GM20431 (cell line): ENCODE results near the gene PACS1.

ENCODE experiments used
- in situ Hi-C: fragments of 300-500 bp; cut with MseI, MboI; formaldehyde crosslinking; loops from one replicate; pipeline ENCODE4 v1.15.0; 2020; ENCODE audit warnings: low sequenced_read_pairs; ENCODE audit not compliant: unreplicated experiment

PACS1 gene

DNA sequence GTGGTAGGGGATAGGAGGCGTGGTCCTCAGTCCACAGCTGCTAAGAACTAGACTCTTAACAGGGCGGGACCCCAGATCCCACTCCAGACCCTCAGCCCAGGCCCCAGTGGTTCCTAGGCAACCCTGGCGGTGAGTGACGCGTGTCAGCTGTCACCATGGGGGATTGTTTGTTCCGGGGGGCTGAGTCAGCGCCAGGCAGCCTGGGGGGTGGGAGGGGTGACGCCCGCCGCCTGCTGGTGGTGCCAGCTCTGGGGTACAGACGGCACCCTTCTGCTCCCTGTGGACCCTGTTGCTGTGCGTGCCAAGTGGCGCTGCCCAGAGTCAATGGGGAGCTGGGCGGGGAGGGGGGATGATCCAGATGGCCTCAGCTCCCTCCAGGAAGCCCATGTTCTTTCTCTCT is 210.4 kb downstream of the PACS1 start:
- in situ Hi-C loops, result no loop called here

DNA sequence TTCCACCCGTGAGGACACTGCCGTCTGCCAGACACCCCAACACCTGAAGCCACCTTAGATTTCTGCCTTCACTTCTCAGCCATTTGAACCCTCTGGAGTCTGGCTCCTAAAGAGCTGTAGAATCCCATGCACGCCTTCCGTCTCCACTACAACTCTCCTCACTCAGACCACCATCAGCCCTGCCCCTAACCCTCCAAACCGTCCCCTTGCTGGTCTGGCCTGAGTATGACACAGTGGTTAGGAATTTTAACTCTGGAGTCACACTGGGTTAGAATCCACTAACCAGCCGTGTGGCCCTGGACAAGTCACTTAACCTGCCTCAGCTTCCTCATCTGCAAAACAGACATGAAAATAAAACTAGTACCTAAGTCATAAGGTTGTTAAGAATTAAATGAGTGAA is 210.9 kb downstream of the PACS1 start:
- in situ Hi-C loops, result no loop called here

DNA sequence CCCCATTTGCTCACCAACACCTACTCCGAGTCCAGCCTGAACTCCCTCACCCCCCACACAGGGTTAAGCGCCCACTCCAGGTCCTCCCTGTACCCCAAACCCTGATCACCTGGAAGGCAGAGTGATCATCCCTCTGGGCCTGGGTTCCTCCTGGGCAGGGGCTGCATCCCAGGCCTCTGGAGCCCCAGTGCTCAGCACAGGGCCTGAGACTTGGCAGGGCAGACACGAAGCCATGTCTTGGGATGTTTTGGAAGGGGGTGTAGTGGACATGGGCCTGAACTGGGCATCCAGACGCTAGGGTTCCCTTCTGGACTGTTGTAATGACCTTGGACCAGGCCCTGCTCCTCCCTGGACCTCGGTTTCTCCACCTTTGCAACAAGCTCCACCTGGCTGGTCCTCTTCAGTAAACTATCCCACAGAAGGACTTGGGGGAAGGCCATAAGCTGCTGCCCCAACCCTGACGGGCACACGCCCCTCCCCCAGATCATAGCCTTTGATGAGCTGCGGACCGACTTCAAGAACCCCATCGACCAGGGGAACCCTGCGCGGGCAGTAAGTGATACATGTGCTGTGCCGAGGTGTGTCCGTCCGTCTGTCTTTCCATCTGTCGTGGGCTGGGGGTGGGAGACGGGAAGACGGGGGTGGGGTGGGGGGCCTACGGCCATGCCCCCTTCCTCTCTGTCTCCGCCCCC is 211.8 kb downstream of the PACS1 start:
- in situ Hi-C loops, result no loop called here

DNA sequence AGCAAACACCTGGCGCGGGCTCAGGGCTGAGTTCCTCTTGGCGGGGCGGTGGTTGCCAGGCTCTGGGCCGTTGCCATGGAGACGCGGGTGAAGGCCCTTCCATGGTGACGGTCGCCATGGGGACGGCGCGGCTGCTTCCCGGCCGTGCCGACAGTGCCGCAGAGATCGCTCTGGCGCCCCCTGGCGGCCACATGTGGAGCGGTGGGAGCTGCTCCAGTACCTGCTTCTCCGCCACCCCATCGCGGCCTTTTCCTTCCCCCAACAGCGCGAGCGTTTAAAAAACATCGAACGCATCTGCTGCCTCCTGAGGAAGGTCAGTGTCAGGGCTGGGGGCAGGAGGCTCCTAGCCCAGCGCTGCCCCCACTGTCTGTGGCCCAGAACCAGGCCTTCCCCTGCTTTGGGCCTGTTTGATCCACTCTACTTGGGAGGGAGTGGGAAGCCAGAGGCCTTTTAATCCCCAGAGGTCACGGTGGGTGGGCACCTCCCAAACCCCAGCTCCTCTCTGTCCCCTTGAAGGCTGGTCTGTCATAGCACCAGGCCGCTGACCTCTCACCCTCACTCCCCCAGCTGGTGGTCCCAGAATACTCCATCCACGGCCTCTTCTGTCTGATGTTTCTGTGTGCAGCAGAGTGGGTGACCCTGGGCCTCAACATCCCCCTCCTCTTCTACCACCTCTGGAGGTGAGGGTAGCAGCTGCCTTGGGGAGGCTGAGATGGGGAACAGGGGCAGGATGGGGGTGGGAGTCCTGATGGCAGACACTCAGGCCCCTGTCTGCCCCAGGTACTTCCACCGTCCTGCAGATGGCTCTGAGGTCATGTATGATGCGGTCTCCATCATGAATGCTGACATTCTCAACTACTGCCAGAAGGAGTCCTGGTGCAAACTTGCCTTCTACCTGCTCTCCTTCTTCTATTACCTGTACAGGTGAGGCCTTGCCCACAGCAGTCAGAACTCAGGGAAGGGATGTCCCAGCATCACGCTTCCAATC is 212.7 kb downstream of the PACS1 start:
- in situ Hi-C loops, result no loop called here

DNA sequence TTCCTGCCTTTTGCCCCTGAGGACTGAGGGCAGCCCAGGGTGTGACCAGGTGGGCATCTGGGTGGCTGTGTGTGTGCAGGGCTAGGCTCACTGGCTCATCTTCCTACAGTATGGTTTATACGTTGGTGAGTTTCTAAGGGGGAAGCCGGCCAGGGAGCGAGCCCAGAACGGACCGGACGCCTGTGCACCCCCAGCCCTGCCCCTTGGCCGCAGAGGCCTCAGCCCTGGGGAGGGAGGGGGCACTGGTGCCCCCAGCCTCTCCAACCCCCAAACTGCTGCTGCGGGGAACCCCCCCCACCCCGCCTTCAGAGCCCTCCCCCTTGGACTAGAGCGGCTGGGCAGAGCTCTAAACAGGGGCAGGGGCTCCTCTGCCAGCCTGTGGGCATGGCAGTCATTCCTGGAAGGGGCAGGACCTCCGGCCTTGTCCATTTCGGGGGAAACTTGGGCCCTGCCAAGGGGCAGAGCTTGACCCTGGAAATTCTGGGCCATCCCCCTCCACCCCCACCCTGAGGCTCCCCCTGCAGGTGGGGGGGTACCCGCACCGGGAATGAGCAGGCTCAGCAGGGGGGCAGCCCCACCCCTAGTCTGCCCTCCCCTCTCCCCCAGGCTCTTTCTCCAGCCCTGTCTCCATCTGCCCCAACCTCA is 213.5 kb downstream of the PACS1 start:
- in situ Hi-C loops, result no loop called here

DNA sequence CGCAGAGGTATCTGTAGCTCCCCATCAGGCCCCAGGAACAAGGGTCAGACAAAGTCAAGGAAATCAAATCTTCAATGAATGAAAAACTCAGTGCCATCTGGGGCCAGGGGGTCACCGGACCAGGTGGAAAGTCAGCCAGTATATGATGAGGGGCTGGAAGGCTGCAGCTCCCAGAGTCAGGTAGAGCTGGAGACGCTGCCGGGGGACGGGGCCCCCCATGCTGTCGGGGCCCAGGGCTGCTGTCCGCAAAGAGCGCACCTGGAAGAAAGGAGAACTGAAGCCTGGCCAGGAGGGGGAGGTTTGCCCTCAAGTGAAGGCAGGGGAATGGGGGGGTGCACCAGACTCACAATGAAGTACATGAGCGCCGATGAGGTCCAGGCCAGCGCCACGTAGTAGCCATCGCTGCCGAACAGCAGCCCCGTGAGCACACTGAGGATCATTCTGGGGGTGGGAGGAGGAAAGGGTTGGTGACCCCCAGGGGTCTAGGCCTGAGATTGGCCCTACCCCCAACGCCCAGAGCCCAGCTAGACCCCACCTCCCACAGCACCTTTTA is 214.5 kb downstream of the PACS1 start:
- in situ Hi-C loops, result no loop called here

DNA sequence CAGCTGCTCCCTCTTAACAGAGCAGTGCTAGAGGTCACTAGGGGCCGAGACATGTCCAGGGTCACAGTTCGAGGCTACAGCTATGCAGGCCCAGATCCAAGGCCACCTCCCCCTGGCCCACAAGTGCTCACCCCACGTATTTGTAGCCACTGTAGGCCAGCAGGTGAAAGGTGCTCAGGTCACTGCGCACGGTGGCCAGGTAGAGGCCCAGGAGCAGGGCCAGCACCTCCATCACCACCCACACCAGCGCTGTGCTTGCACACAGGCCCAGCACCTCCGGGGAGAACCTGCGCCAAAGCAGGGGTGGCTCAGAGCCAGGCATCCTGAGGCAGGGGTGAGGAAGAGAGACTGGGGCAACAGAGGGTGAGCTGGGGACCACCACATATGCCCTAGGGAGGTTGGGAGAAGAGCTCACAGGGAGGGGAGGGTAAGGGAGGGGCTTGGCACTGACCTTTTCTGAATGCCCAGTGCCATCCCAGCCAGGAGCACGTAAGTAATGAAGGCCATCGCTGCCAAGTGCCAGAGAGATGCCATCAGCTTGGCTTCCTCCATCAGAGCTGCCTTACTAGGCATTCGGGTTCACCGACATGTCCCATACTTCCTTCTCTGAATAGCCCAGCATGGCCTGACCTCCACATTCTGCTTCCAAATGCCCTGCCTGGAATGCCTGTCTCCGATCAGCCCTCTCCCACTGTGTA is 215.3 kb downstream of the PACS1 start:
- in situ Hi-C loops, result no loop called here

DNA sequence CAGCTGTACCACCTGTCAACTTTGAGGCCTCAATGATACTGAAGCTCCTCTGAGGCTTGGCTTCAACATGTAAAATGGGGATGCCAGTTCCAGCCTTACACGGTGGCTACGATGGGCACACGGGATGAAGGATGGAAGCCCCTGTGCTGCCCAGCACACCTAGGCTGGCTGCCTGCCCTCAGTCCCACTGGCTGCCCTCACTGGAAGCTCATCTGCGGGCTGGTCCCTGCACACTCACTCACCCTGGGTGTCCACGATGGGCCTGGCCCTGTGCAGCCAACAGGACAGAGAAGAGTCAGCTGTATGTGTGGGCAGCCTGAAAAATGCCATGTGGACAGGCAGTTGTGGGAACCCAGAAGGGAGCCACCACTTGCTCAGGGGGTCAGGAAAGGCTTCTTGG is 216.6 kb downstream of the PACS1 start:
- in situ Hi-C loops, result no loop called here

DNA sequence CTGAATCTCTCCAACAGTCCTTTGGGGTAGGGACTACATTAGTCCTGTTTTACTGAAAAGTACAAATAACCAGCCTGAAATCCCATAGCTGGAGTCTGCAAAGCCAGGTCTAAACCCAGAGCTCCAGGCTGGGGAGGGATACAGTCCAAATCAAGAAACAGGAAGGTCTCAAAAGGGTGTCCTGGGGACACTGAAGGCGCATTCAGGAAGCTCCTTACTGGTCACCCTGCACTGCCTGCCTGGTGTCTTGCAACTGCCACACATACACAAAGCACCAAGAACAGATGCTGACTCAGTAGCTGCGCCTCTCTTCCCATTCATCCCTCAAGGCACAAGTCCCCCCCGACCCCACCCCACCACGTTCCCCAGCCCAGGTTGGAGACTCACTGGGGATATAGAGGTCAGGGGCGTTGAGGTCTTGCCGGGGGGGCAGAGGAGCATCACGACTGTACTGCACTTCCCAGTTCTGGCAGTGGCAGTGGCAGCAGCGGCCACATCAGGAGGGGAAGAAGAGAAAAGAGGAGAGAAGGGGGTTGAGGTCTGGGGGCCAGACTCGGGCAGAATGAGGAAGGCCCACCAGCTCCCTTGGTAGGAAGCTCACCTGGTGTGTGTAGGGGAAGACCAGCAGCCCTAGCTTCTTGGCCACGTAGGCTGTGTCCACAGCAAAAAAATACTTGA is 217.3 kb downstream of the PACS1 start:
- in situ Hi-C loops, result no loop called here

DNA sequence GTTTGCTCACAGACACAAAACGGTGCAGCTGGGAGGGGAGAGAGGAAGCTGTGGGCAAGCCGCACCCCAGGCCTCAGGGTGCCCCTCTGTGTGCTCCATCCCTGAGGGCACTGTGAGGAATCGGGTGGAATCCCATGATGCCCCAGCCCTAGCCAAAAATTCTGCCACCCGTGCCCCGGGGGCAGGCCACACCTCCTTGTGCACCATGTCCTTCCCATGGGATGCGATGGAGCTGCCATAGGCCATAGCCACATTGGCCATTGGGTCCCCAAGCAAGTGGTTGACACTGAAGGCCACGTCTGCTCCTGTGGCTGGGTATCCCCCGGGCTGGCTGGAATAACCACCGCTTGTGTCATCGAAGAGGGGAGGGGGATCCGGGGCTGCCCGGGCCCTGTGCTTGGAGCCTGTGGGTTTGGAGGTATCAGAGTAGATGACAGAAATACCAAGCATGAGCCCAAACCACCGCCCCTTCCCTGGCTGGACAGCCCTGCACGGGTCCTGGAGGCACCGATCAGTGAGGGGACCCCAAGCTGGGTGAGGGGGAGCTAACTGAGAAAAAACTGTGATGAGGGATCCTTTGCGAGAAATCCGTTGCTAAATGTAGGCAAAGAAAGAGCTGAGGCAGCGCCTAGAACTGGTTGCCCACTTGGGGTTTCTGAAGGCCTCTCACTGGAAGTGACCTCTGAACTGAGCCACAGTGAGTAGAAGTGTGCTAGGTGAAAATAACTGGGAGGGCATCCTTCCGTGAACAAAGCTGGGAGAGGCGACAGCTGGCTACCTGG is 218.0 kb downstream of the PACS1 start:
- in situ Hi-C loops, result no loop called here

DNA sequence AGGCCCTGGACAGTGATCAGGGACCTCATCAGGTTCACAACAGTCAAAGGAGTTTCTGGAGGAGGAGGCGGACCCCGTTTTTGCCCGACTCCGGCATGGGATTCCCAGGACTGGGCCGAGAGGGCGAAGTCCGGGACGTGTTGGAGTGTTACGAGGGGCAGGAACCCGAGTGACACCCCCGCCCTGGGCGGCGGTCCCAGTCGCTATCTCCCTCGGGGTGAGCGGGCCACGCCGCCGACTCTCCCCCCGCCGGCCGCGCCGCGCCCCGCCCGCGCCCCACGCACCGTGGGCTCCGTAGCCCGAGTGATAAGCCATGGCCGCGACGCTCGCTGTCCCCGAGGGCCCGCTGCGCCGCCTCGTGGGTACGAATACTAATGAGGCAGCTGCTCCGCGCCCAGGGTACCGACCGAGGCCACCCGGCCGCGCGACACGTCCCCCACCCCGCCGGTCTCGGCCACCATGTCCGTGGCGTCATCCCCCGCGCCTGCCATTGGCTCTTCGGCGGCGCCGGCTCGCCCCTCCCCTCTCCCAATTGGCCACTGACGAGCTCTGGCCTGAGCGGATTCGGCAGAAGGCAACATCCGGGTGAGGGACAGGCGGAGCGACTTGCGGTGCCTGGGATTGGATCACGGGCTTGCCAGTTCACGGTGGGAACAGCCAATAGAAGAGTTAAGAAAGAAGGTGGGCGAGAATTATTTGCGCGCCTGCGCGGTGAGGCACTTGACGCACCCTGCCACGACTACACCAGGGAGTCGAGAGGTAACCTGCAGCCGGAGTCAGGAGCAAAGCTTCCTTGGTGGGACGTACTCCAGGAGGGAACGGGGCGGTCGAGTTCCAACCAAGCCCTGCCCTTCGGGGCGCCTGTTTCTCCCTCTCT is 218.8 kb downstream of the PACS1 start, which contains the start of gene YIF1A:
TSS of gene YIF1A (minus strand) at position 473 of the 877 bp plus-strand sequence. CDS start at position 315, 158 bp downstream.
- in situ Hi-C loops, result no loop called here

DNA sequence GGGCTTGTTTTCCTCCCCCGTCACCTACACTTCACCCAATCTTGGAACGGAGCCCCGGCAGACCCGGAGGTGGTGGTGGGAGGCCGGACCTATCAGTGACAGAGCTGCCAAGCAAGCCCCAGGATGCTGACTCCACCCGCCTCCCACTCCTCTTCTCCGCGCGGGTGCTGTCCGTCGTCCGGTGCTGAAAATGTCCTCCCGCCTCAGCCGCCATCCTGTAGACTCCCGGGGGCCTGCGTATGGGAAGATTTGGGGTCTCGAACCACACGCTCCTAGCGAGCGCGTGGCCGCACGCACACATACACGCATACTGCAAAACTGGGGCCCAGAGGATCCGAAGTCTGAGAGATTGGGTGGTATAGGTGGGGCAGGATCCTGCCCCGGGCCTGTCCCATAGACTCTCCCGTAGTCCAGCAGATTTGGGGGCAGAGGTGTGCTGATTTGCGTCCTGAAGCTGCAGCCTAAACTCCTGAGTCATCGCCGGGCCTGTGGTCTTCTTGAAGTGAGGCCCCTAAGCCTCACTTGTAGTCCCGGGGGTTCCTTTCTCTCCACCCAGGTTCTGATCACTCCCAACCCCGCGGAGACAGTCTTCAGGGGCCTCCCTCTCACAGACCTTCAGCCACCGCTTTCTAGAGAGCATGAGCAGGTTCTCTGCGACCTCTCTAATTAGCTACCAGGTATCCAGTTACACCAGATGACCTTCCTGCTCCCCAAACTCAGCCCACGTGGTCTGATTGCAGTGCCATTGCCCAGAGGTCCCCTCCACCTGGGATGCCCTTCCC is 219.7 kb downstream of the PACS1 start:
- in situ Hi-C loops, result no loop called here

DNA sequence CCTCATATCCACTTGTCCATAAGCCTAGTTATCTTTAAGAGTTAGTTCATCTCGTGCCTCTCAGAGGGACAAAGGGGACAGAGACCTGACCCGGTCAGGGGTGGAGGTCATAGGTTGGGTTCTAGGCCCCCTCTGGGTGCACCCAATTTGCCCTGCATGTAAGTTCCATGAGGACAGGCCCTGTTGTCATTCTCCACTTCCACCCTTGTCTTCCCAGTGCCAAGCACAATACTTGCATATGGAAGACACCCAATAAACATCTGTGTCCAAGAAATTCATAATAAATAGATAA is 220.2 kb downstream of the PACS1 start:
- in situ Hi-C loops, result no loop called here

DNA sequence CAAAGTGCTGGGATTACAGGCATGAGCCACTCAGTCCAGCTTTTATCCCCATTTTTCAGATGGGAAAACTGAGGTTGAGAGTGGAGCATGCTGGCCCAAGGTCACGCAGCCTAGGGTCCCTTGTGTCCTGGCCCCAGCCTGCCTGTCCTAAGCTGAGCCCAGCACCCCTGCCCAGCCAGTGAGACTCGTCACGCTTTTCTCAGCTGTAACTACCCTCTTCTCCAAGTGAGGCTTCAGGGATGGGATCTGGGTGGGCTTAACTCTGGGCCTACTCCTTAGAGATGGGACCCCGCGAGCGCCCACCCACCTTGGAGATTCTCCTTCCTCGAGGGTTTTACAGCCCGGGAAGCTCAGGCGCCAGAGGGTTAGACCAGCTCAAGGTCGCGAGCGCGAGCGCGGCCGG is 221.2 kb downstream of the PACS1 start:
- in situ Hi-C loops, result no loop called here

DNA sequence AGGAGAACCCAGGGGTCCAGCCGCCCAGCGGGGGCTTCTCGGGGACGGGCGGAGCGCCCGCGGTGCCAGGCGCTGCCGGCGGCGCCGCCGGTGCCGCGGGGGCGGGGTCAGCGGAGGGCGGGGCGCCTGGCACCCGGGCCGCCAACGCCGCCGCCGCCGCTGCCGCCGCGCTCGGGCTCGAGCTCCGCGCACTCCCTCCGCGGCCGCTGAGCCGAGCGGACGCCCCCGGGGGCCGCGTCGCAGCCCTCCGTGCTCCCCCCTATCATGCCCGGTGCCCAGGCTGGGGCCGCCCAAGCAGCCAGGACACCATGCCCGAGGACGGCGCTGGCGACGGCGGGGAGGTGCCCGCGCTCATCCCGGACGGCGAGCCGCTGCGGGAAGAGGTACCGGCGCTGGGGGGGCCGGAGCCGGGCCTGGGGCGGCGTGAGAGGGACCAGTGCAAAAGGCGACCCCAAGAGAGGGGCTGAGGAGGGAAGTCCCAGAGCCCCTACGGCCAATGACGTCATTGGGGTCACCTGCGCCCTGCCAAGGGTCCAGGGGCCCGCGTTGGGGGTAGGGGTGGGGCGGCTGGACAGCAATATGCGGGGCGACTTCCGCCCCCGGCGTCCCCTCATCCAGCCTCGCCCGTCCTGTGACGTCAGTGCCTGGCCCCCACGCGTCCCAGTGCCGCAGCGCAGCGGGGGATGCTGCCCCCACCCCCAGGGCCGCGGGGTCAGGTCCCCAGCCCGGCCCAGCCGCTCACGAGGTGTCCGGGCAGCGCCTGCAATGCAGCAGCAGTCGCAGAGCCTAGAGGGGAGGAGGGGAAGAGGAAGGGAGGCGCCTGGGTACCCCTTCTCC is 221.9 kb downstream of the PACS1 start, which contains the start of gene TMEM151A:
TSS of gene TMEM151A (plus strand) at position 189 of the 837 bp plus-strand sequence. CDS start at position 309, 120 bp downstream.
- in situ Hi-C loops, result no loop called here
